A673 (cell line): Measurements from ENCODE around the gene ERMAP. TPM values are rescaled to one million over a fixed set of nuclear protein-coding genes. Genes with fewer than 3 reads are reported as not detected.

Source experiments
- BruUV-seq: library from RNA; stranded (reverse); fragments of 400-500 nt; replicated peaks from 2 replicates; lab custom pipeline; 2021; lab: Mats Ljungman, UMichigan
- CTCF ChIA-PET: fragments of 300-600 bp; sonication (Branson Sonifier 250); formaldehyde crosslinking; loops from one replicate; lab custom pipeline; 2022; ENCODE audit warnings: antibody characterized with exemption; lab: Charles Lee
- POLR2A ChIA-PET: fragments of 300-600 bp; sonication (Branson Sonifier 250); formaldehyde crosslinking; loops from one replicate; lab custom pipeline; 2022; ENCODE audit warnings: antibody characterized with exemption; ENCODE audit not compliant: low non-redundant PET; lab: Charles Lee
- DNase-seq: peaks from one replicate; pipeline ENCODE4 v3.0.0-alpha.2; 2015; ENCODE audit warnings: low spot score
- H3K27ac ChIP-seq: fragments of 200-600 bp; sonication (generic); 2 replicates; pipeline ENCODE4 v1.5.1; 2016; ENCODE audit warnings: mixed run types, low read depth, mild to moderate bottlenecking, mixed read lengths, antibody characterized with exemption, low read length; ENCODE audit not compliant: poor library complexity, severe bottlenecking
- H3K27me3 ChIP-seq: fragments of 200-600 bp; sonication (generic); replicated peaks from 2 replicates; pipeline ENCODE4 v1.6.1; 2017; ENCODE audit warnings: mixed run types, low read depth, mild to moderate bottlenecking, mixed read lengths, antibody characterized with exemption, low read length; ENCODE audit not compliant: insufficient read depth, poor library complexity
- H3K36me3 ChIP-seq: fragments of 200-600 bp; sonication (generic); 2 replicates; pipeline ENCODE4 v1.6.1; 2016; ENCODE audit warnings: mixed run types, mild to moderate bottlenecking, mixed read lengths, antibody characterized with exemption, low read length; ENCODE audit not compliant: insufficient read depth, poor library complexity, severe bottlenecking
- H3K4me1 ChIP-seq: fragments of 200-600 bp; sonication (generic); 2 replicates; pipeline ENCODE4 v1.6.1; 2017; ENCODE audit warnings: mixed run types, mild to moderate bottlenecking, mixed read lengths, antibody characterized with exemption, low read length; ENCODE audit not compliant: insufficient read depth, poor library complexity, severe bottlenecking
- H3K4me3 ChIP-seq: fragments of 200-600 bp; sonication (generic); 2 replicates; pipeline ENCODE4 v1.5.1; 2016; ENCODE audit warnings: low read depth, mixed run types, mild to moderate bottlenecking, mixed read lengths, low read length; ENCODE audit not compliant: poor library complexity, severe bottlenecking
- H3K9me3 ChIP-seq: fragments of 200-600 bp; sonication (generic); 2 replicates; pipeline ENCODE4 v1.6.1; 2016; ENCODE audit warnings: mixed run types, low read depth, mild to moderate bottlenecking, mixed read lengths, antibody characterized with exemption, low read length; ENCODE audit not compliant: poor library complexity, severe bottlenecking
- EZH2 ChIP-seq: fragments of 200-600 bp; sonication (generic); IDR thresholded peaks from 2 replicates; pipeline ENCODE4 v1.6.1; 2017; ENCODE audit warnings: borderline replicate concordance, low read depth, mild to moderate bottlenecking, mixed read lengths, antibody characterized with exemption, low read length; ENCODE audit not compliant: poor library complexity, severe bottlenecking
- intact Hi-C: fragments of 100-400 bp; cut with micrococcal nuclease; formaldehyde crosslinking; loops from one replicate; pipeline ENCODE4 v1.10.0; 2022; ENCODE audit not compliant: unreplicated experiment
- total RNA-seq: library from RNA; stranded (reverse); gene quantifications from 2 replicates; pipeline ENCODE4 v1.2.3, GENCODE V29; 2021
- TF ChIP-seq, protein P1 (sequence below): fragments of 300-800, 200-600 bp; sonication (generic); conservative IDR thresholded peaks from 2 replicates; pipeline ENCODE4 v1.5.1; 2017; ENCODE audit warnings: low read depth, mild to moderate bottlenecking, antibody characterized with exemption, low read length, moderate library complexity, mixed read lengths

The ERMAP gene
- total RNA-seq, 1 experiment from 2014 or later = 3.0 TPM

DNA sequence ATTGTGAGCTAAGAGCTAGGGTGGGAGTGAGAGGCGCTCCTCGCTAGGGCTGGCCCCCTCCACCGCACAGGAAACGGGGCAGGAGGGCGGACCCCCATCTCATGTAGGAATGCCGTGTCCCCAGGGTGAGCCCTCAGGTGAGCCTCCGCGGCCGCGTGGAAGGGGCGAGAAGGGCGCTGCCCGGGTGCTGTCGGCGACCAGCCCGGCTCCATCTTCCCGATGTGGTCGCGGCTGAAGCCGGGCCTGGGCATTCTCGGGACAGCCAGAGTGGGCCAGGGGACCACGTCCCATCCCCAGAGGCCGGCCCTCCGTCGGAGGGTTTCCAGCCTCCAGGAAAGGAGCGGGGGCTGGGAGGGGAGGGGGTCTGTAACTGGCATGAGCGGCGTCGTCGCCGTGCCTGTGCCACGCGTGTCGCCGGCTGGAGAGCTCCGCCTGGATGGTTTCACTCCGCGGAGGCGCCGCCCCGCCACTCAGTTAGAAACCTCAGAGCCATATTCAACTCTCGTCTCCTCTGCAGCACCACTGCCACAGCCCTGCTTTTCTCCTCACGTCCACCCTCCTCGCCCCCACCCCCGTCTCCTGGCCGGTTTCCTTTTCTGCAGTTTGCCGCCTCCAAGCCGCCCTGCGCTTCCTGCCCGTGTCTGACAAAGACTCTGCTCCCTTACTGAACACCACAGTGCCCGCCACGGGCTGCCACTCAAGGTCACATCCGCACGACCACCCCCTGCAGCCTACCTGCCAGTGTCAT lies 31.8 kb upstream of the ERMAP start, which contains the start of gene TMEM269:
Gene TMEM269 (plus strand): TSS at position 46 of the 748 bp plus-strand sequence. CDS start 4,903 bp downstream, outside the sequence.
- no peak for DNase-seq
- no peaks in the 10 kb centered on the region for H3K27me3 ChIP-seq
- H3K4me1 ChIP-seq = no peaks in the 10 kb centered on the region
- POLR2A ChIA-PET = interaction anchor here (0.6 kb wide), 1 partner anchor 66 kb away, joined by 3 read pairs; no protein-coding TSS in a partner anchor
- no peaks in the 10 kb centered on the region for H3K9me3 ChIP-seq
- TF ChIP-seq, protein P1, sequence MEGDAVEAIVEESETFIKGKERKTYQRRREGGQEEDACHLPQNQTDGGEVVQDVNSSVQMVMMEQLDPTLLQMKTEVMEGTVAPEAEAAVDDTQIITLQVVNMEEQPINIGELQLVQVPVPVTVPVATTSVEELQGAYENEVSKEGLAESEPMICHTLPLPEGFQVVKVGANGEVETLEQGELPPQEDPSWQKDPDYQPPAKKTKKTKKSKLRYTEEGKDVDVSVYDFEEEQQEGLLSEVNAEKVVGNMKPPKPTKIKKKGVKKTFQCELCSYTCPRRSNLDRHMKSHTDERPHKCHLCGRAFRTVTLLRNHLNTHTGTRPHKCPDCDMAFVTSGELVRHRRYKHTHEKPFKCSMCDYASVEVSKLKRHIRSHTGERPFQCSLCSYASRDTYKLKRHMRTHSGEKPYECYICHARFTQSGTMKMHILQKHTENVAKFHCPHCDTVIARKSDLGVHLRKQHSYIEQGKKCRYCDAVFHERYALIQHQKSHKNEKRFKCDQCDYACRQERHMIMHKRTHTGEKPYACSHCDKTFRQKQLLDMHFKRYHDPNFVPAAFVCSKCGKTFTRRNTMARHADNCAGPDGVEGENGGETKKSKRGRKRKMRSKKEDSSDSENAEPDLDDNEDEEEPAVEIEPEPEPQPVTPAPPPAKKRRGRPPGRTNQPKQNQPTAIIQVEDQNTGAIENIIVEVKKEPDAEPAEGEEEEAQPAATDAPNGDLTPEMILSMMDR = no peak
- TF ChIP-seq EZH2 = no peak
- H3K36me3 ChIP-seq = peaks cover 16% of the 10 kb centered on the region
- CTCF ChIA-PET = no interaction called here
- H3K27ac ChIP-seq = no peak within 1 kb of the TSS
- no TSS peak for BruUV-seq
- intact Hi-C loops = no loop called here
- no peak within 1 kb of the TSS for H3K4me3 ChIP-seq

DNA sequence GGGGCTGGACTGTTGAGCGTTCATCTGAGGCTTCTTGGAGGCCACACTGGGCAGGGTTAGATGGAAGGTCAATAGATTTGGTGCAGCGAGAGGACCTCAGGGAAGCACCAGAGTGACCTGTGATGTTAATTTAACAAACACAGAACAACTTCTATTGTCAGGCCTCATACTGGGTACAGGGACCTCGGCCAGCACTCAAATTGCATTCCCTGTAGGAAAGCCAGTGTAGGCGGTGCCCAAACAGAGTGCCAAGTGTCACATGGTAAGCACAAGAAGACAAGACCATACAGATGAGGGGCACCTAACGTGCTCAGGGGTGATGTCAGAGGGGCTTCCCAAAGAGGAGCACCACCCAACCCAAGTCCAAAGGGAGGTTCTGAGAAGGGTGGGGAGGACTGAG lies 30.8 kb upstream of the ERMAP start:
- Histone ChIP-seq H3K27me3 (no peaks in the 10 kb centered on the region), H3K27ac (no peak overlapping the region), H3K36me3 (peaks cover 8% of the 10 kb centered on the region), H3K4me3 (no peak overlapping the region), H3K9me3 (no peaks in the 10 kb centered on the region), H3K4me1 (no peaks in the 10 kb centered on the region)
- no TSS peak for BruUV-seq
- POLR2A ChIA-PET = no interaction called here
- no peak for TF ChIP-seq EZH2
- TF ChIP-seq, protein P1 = no peak
- DNase-seq = no peak
- intact Hi-C loops = no loop called here
- CTCF ChIA-PET = no interaction called here

DNA sequence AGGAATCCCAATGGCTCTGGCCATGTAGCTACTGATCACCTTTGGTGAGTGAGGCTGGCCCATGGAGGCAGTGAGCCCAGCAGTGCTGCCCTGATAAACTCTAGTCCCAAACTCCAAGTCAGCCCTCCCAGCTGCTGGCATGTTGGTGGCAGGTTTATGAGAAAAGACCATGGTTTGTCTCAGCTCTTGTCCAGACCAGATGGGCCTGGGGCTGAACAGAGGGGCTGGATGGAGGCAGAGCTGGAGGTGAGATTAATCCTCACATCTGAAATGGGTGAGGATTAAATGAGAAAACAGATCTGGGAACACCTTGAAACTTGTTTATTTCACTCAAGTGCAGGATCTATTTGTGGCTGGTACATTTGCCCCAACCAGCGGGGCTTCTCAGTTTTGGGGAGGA lies 28.9 kb upstream of the ERMAP start:
- Histone ChIP-seq H3K4me1 (no peaks in the 10 kb centered on the region), H3K27ac (no peak overlapping the region), H3K27me3 (no peaks in the 10 kb centered on the region), H3K36me3 (peaks cover under 1% of the 10 kb centered on the region), H3K9me3 (no peaks in the 10 kb centered on the region), H3K4me3 (no peak overlapping the region)
- CTCF ChIA-PET = no interaction called here
- DNase-seq = no peak
- intact Hi-C loops = no loop called here
- no TSS peak for BruUV-seq
- TF ChIP-seq, protein P1 = no peak
- no peak for TF ChIP-seq EZH2
- POLR2A ChIA-PET = no interaction called here
